Stromal cell of bone marrow (primary cell): ENCODE measurements around the gene WFDC10B.
"Not testable (repeated sequence)": the region's sequence is repeated elsewhere in the genome, so short reads cannot be mapped to it uniquely, and the experiment has no call there.

Experiments used
- DNase-seq: peaks from one replicate; pipeline ENCODE4 v3.0.0-alpha.2; 2012; ENCODE audit warnings: low read depth

WFDC10B gene

DNA sequence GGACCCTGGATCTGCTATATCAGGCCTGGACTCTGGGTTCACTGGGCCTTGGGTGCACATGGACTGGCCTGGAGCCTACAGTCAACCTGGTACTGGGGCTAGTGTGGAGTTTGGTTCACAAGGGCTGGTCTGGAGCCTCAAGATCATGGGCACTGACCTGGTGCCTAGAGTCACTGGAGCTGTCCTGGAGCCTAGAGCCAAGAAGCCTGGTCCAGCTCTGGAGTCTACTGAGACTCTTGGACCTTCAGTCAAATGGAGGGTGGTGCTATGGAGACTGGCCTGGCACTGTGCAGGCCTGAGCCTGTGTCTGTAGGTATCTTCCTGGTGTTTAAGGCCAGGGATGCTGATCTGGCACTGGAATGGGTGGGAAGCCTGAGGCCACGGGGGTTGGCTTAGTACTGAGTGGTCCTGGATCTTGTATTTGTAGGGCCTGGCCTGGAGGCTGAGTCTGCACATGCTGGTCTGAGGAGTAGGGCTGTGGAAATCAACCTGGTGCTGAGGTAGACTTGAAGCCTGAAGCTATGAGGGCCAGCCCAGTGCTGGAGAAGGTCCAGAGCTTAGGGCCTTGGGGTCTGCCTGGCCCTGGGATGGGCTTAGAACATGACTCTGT lies 57.3 kb downstream of the WFDC10B start:
- no peak for DNase-seq

DNA sequence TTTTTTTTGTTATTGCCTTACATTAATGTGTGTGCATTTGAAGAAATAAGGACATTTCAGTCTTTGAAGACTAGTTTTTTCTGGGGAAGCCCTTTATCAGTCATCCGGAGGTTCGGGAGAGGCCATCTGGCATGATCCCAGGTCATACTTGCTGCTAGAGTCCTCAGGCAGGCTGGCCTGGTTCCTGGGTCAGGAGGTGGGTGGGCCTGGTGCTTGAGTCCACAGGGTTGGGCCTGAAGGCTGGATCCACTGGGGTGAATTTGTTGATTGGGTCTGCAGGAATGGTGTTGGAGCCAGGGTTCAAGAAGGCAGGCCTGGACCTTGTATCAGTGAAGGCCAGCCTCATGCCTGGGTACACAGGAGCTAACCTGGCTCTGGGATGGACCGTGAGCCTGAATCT lies 57.9 kb downstream of the WFDC10B start:
- no peak for DNase-seq

- DNase-seq = not testable (repeated sequence)
These were observed 59.0 kb downstream of the WFDC10B start for GRCh38 chr20:45645869-45646268.

DNA sequence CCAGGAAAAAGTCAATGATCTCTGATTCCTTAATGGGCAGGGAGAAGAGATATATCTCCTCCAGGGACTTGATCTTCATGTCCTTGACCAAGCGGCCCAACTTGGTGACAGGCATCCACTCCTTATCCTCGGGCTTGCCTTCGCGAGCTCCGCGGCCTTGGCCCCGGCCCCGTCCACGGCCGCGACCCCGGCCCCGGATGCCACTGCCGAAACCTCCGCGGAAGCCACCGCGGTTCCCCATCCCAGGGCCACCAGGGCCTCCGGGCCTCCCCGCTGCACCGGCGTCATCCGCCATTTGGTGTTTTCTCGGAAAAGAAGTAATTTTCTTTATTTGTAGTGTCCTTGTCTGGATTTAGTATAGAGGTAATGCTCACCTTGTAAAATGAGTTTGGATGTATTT lies 63.7 kb downstream of the WFDC10B start:
- not testable (repeated sequence) for DNase-seq

- DNase-seq = no peak
These were observed 65.1 kb downstream of the WFDC10B start for GRCh38 chr20:45639687-45640086.

- no peak for DNase-seq
These were observed 68.3 kb downstream of the WFDC10B start for GRCh38 chr20:45636513-45636912.
